Astrocyte of the cerebellum (primary cell): ENCODE data around the gene AADACL4.
"Not testable (repeated sequence)": the region's sequence is repeated elsewhere in the genome, so short reads cannot be mapped to it uniquely, and the experiment has no call there.

Experiments
- DNase-seq: peaks from one replicate; pipeline ENCODE4 v3.0.0-alpha.2; 2011; ENCODE audit warnings: low read depth
- H3K4me3 ChIP-seq: 2 replicates; pipeline ENCODE4 v1.5.1; 2011; ENCODE audit warnings: mild to moderate bottlenecking, low read depth, low read length, moderate library complexity
- in situ Hi-C: cut with HindIII; loops from 2 replicates; pipeline ENCODE4 v1.10.0; 2017; ENCODE audit warnings: low sequenced_read_pairs
- TF ChIP-seq, protein P1 (sequence below): IDR thresholded peaks from 2 replicates; pipeline ENCODE4 v1.5.1; 2012; ENCODE audit warnings: low read length, low read depth, moderate library complexity, mild to moderate bottlenecking; ENCODE audit errors: missing control alignments

AADACL4 gene

DNA sequence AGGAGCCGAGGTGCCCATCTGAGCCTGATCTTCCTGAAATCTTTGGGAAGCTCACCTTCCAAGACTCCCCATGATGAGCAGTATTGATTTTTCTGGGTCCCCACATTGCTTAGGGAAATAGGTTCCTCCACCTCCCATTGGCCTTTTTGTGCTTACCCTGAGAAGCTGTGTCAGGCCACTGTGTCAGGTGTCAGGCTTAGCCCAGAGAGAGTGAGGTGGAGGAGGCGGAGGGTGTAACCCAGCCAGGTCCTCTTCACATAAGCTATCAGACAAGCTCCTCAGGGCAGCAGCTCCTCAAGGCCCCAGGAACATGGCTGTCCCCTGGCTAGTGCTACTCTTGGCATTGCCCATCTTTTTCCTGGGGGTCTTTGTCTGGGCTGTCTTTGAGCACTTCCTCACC, 352 bp downstream of the AADACL4 start:
- TF ChIP-seq, protein P1, sequence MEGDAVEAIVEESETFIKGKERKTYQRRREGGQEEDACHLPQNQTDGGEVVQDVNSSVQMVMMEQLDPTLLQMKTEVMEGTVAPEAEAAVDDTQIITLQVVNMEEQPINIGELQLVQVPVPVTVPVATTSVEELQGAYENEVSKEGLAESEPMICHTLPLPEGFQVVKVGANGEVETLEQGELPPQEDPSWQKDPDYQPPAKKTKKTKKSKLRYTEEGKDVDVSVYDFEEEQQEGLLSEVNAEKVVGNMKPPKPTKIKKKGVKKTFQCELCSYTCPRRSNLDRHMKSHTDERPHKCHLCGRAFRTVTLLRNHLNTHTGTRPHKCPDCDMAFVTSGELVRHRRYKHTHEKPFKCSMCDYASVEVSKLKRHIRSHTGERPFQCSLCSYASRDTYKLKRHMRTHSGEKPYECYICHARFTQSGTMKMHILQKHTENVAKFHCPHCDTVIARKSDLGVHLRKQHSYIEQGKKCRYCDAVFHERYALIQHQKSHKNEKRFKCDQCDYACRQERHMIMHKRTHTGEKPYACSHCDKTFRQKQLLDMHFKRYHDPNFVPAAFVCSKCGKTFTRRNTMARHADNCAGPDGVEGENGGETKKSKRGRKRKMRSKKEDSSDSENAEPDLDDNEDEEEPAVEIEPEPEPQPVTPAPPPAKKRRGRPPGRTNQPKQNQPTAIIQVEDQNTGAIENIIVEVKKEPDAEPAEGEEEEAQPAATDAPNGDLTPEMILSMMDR, result no peak
- no peak overlapping the region for H3K4me3 ChIP-seq
- in situ Hi-C loops, result no loop called here
- no peak for DNase-seq

DNA sequence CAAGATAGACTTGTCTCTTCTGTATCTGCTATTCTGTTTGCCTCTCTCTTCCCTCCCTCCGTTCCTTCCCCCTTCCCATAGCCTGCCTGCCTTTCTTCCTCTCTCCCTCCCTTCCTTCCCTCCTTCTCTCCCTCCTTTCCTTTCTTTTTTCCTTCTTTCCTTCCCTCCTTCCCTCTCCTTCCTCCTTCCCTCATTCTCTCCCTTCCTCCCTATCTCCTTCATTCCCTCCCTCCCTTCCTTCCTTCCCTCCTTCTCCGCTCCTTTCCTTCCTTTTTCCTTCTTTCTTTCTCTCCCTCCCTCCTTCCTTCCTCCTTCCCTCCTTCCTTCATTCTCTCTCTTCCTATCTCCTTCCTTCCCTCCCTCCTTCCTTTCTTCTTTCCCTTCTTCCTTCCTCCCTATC, 944 bp downstream of the AADACL4 start:
- H3K4me3 ChIP-seq, result no peak overlapping the region
- TF ChIP-seq, protein P1, result no peak
- no peak for DNase-seq
- in situ Hi-C loops, result no loop called here

DNA sequence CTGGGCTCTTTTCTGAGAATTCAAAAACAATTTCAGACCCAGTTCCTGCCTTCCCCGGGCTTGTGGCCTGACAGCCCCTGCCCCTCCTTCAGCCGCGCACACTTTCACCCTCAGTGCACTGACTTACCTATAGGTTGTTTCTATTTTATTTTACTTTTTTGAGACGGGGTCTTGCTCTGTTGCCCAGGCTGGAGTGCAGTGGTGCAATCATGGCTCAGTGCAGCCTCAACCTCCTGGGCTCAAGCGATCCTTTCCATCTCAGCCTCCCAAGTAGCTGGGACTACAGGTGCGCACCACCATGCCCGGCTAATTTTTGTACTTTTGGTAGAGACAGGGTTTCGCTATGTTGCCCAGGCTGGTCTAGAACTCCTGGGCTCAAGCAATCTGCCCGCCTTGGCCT, 1.5 kb downstream of the AADACL4 start:
- in situ Hi-C loops, H3K4me3 ChIP-seq, DNase-seq: not testable (repeated sequence)

DNA sequence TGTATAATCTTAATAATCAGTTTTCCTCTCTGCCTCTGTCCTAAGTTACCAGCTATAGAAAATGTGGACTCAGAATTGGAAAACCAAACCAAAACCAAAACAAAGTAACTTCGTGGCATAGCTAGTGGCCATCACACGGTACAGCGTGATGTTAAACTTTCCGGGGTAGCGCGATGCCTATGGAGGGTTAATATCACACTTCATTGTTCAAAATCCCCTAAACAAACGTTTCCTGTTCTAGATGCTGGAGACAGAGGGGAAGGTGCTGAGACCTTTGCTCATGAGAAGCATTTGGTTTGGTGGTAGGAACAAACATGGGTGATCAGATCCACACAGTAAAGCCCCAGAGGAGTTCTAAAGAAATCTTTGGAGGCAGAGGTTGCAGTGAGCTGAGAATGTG, 4.9 kb downstream of the AADACL4 start:
- in situ Hi-C loops, result no loop called here
- TF ChIP-seq, protein P1, result no peak

DNA sequence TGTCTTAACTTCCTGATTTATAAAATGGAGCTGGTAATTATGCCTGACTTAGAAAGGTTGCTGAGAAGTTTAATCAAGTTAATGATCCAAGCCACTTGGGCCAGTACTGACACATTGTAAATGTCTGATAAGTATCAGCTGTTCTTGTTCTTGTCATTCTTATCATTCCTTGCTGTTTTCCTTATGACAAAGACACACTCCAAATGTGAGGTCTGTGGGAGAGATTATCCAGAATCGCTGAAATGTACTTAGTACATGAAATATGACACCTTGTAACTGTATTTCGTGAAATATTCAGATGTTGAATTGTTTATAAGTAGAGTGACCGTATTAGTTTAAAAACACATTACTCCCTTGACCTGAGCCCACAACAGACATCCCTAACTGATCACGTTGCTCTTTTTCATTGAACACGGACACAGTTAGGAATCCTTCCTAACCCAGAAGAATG, 6.1 kb downstream of the AADACL4 start:
- DNase-seq, result no peak
- no peak overlapping the region for H3K4me3 ChIP-seq
- in situ Hi-C loops, result no loop called here
- TF ChIP-seq, protein P1, result no peak

More for the DNA sequence above, 4.9 kb downstream of the AADACL4 start:
- no peak overlapping the region for H3K4me3 ChIP-seq
- DNase-seq, result no peak

DNA sequence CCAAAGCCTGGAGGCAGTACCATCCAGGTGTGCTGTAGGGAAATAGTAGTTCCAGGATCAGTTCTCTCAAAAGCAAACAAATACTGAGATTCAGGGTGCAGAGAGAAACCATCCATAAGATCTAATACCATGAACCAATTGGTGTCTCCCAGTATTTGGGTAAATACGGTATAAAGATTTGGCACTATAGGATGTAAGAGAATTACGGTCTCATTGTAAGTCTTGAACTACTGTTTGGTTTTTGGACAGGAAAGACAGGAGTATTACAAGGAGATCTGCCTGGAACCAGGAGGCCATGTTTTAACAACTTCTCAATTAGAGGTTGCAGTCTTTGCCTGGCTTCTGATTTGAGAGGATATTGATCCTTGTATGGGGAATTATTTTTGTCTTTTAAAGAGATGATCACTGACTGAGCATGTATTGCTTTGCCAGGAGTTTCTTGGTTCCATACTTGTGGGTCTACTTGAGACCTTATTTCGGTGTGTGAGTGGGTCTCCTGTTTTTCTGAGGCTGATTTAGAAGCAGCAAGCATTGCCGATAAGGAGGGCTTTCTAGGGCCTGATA, 10.2 kb downstream of the AADACL4 start:
- H3K4me3 ChIP-seq, result no peak overlapping the region
- in situ Hi-C loops, result no loop called here
- TF ChIP-seq, protein P1, result no peak
- no peak for DNase-seq

DNA sequence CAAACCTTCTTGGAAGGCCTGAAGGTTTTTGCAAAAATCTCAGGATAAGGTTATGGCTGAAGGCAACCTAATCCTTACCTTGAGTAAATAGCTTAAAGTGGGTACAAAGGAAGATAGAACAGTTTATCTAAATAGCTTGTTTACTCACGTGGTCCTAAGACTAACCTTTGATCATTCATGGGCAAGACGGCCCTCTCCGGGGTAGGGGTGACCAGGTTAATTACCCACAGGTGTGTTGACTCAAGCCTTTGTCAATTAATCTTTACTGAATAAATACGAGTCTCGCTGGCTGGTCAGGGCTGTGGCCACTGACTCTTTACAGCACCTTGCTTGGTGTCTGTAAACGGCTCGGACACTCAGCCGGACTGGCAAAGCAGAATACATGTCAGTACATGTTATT, 10.8 kb downstream of the AADACL4 start:
- no peak overlapping the region for H3K4me3 ChIP-seq
- no peak for DNase-seq
- TF ChIP-seq, protein P1, result no peak
- in situ Hi-C loops, result no loop called here
